ENCODE measurements around the gene FBXO4.

DNA sequence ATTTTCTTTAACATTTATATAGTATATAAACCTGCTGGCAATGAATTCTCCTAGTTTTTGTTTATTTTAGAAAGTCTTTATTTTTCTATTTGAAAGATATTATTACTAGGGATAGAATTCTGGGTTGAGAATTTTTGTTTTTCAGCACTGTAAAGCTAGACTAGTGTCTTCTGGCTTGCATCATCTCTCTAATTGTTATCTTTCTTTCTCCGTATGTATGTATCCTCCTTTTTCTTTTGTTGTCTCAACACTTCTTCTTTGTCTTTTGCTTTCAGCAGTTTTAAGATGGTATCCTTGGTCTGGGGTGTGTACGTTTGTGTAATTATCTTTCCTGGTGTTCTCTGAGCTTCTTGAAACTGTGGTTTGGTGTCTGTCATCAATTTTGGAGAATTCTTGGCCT is 48.8 kb downstream of the FBXO4 start:
- TF ChIP-seq GABPA (IDR thresholded peaks at IDR 0.05; ENCODE audit: borderline replicate concordance, insufficient read depth, low read length) (no peak), PHF8 (conservative IDR thresholded peaks at IDR 0.05; ENCODE audit: low read depth, low read length) (no peak), POLR2AphosphoS5 (IDR thresholded peaks at IDR 0.05; ENCODE audit: low read depth, low read length) (no peak), CBX8 (IDR thresholded peaks at IDR 0.05; ENCODE audit: borderline replicate concordance, low read depth, low read length) (no peak), RFX5 (IDR thresholded peaks at IDR 0.05; ENCODE audit: borderline replicate concordance, low read depth, low read length) (no peak), POLR2A (IDR thresholded peaks at IDR 0.05; ENCODE audit: control extremely low read depth in 1 of 2, low read depth in 2 of 2, low read length in 2 of 2) (no peak), JUN (IDR thresholded peaks at IDR 0.05; ENCODE audit: low read depth, low read length) (no peak)
- TF ChIP-seq, protein P1, sequence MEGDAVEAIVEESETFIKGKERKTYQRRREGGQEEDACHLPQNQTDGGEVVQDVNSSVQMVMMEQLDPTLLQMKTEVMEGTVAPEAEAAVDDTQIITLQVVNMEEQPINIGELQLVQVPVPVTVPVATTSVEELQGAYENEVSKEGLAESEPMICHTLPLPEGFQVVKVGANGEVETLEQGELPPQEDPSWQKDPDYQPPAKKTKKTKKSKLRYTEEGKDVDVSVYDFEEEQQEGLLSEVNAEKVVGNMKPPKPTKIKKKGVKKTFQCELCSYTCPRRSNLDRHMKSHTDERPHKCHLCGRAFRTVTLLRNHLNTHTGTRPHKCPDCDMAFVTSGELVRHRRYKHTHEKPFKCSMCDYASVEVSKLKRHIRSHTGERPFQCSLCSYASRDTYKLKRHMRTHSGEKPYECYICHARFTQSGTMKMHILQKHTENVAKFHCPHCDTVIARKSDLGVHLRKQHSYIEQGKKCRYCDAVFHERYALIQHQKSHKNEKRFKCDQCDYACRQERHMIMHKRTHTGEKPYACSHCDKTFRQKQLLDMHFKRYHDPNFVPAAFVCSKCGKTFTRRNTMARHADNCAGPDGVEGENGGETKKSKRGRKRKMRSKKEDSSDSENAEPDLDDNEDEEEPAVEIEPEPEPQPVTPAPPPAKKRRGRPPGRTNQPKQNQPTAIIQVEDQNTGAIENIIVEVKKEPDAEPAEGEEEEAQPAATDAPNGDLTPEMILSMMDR (IDR thresholded peaks at IDR 0.05; ENCODE audit: control extremely low read depth in 1 of 3, insufficient read depth in 1 of 3, low read depth in 1 of 3, low read length in 3 of 3): no peak
- TF ChIP-seq, protein P2, sequence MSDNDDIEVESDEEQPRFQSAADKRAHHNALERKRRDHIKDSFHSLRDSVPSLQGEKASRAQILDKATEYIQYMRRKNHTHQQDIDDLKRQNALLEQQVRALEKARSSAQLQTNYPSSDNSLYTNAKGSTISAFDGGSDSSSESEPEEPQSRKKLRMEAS (IDR thresholded peaks at IDR 0.05): no peak
- TF ChIP-seq, protein P3, sequence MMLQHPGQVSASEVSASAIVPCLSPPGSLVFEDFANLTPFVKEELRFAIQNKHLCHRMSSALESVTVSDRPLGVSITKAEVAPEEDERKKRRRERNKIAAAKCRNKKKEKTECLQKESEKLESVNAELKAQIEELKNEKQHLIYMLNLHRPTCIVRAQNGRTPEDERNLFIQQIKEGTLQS (IDR thresholded peaks at IDR 0.05; ENCODE audit: insufficient read depth, low read depth, low read length): no peak

Measured in H1 (cell line).